Right cardiac atrium (tissue), 5 donors: ENCODE data around the gene TEX10. TPM values are rescaled to one million over a fixed set of nuclear protein-coding genes. Genes with fewer than 3 reads are reported as not detected.

Source experiments
- ATAC-seq, 2 donors: fragments of 200-7000 bp; cut with Tn5 transposase; one replicate each; pipeline versions ENCODE4 v1.8.0 to v1.9.1; 2020; ENCODE audit warnings: moderate library complexity in 2 of 2, mild to moderate bottlenecking in 1 of 2
- DNase-seq, 3 donors: peaks; one replicate each; pipeline ENCODE4 v3.0.0-alpha.2; 2020
- H3K27ac ChIP-seq: one replicate; pipeline ENCODE4 v1.5.1; 2013; ENCODE audit warnings: mild to moderate bottlenecking, low read length, control low read depth, moderate library complexity
- H3K27me3 ChIP-seq: one replicate; pipeline ENCODE4 v1.6.1; 2013; ENCODE audit not compliant: control insufficient read depth, insufficient read depth
- H3K4me1 ChIP-seq: one replicate; pipeline ENCODE4 v1.6.1; 2013; ENCODE audit warnings: low read length; ENCODE audit not compliant: control insufficient read depth, insufficient read depth
- H3K4me3 ChIP-seq: one replicate; pipeline ENCODE4 v1.5.1; 2013; ENCODE audit warnings: low read length, control low read depth
- H3K9me3 ChIP-seq: one replicate; pipeline ENCODE4 v1.6.1; 2013; ENCODE audit warnings: low read length; ENCODE audit not compliant: control insufficient read depth
- WGBS: extraction: QIAGEN DNeasy Blood & Tissue Kit; methylation state at CpG from one replicate; pipeline ENCODE4 v1.1.7; 2013; 5-methylcytosine and 5-hydroxymethylcytosine counted together
- intact Hi-C, 4 donors: fragments of 100-400 bp; cut with DNase I; formaldehyde crosslinking; loops; one replicate each; pipeline versions ENCODE4 v1.11.0 to v1.14.0; 2022 to 2023
- polyA plus RNA-seq: library from polyadenylated mRNA; stranded (reverse); fragments of 200-250 nt; gene quantifications from one replicate; pipeline ENCODE4 v1.2.3, GENCODE V29; 2013
- total RNA-seq, 4 donors: library from RNA; stranded (reverse); fragmentation: NEBNext Ultra II Directional; extraction: Animal tissue kit (Norgen Biotek cat#: 25700); gene quantifications; one replicate each; pipeline ENCODE4 v1.2.1, GENCODE V29; 2021
- donor health status: healthy with polysubstance abuse.
- donor health status: DM: no; HTN: yes; CAD: no.
- donor health status: DM: no; HTN: no; CAD: no.
- donor health status: DM: no; HTN: yes; CAD: no; lungs with severe emphysema.
- donor health status: DM: yes; HTN: yes; CAD: no.

Gene TEX10
- total and polyA plus RNA-seq, 5 donors: 4.4 to 10.4 (median 8.7) TPM

DNA sequence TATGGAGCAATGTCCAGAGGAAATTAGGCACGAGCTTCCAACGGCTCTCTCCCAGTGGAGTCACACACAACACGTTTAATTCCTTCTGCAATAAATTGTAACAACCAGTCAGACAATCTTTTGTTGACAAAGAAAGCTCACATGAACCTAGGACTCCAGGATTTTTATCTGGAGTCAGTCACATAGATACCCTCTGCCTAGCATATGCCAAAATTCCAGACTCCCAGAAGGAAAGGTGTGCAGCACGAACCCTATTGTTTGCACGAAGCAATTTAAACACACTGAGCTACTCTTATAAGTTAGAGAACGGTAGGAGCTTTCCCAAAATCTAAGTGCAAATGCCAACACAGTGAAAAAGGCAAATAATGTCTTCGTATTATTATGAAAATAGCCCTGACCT, 67.1 kb downstream of the TEX10 start:
- H3K4me1 ChIP-seq: no peaks in the 10 kb centered on the region
- WGBS: 97% methylated on average over 7 of the region's 7 CpGs

DNA sequence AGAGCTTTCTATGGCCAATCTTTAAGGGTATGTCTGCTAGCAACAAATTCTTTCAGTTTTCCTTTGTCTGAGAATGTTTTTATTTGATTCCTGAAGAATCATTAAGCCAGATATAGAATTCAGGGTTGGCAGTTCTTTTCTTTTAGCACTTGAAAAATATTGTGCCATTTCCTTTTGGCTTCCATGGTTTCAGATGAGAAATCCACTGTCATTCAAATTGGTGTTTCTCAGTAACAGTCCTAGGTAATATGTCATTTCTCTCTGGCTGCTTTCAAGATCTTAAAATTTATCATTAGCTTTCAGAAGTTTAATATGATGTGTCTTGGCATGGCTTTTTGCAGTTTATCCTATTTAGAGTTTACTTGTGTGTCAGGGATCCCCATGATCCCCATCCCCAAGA, 67.7 kb downstream of the TEX10 start:
- ATAC-seq (no peak), DNase-seq (no peak)
- intact Hi-C loops: no loop called here
- H3K27ac ChIP-seq: no peak overlapping the region
- no peaks in the 10 kb centered on the region for H3K9me3 ChIP-seq
- no peak overlapping the region for H3K4me3 ChIP-seq
- no peaks in the 10 kb centered on the region for H3K4me1 ChIP-seq
- no peaks in the 10 kb centered on the region for H3K27me3 ChIP-seq

More for the DNA sequence above, 67.1 kb downstream of the TEX10 start:
- ATAC-seq (no peak), DNase-seq (no peak)
- Histone ChIP-seq H3K4me3 (no peak overlapping the region), H3K27me3 (no peaks in the 10 kb centered on the region), H3K27ac (no peak overlapping the region), H3K9me3 (no peaks in the 10 kb centered on the region)
- intact Hi-C loops: no loop called here

- H3K4me1 ChIP-seq: no peaks in the 10 kb centered on the region
- 86% methylated on average over 7 of the region's 7 CpGs for WGBS
- no peak overlapping the region for H3K27ac ChIP-seq
- H3K27me3 ChIP-seq: no peaks in the 10 kb centered on the region
- H3K9me3 ChIP-seq: no peaks in the 10 kb centered on the region
- no peak for DNase-seq
- H3K4me3 ChIP-seq: no peak overlapping the region
- ATAC-seq: no peak
- intact Hi-C loops: no loop called here
These were observed 68.5 kb downstream of the TEX10 start for GRCh38 chr9:100284247-100284646.

- intact Hi-C loops: no loop called here
- Histone ChIP-seq H3K4me1 (no peaks in the 10 kb centered on the region), H3K27me3 (no peaks in the 10 kb centered on the region), H3K9me3 (no peaks in the 10 kb centered on the region), H3K27ac (no peak overlapping the region), H3K4me3 (no peak overlapping the region)
- no peak for ATAC-seq
- WGBS: 91% methylated on average over 4 of the region's 4 CpGs
- no peak for DNase-seq
These were observed 70.4 kb downstream of the TEX10 start for GRCh38 chr9:100282388-100282719.

DNA sequence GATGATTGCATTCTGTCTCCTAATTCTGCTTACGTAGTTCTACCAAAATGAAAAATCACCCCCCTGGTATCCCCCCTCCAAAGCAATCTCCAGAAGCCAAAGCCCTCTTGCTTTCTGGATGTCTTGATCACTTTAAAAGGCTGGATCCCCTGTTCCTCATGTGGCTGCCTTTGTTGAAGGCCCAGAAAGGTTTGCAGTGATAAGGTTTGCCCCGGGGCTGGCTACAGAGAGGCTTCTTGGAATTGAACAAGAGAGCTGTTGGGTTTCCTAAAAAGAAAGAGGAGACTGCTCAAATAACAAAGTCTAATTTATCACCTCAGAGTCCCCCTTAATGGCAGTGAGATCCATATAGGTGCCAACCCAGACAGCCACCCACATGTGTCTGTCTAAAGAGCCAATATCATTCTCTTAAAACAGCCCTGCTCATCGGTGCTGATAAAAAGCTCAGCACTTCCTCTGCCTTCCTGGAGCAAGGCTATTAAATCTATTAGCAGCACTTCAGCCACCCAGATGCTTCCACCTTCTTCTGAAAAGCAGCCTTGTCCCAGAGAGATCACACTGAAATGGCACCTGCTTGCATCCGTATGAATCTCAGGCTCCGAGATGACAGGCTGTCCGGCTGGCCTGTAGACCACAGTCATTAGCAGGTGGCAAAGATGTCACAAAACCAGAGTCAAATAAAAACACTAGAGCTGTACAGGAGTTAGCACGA, 70.9 kb downstream of the TEX10 start:
- intact Hi-C loops: no loop called here
- no peak for ATAC-seq
- H3K27me3 ChIP-seq: no peaks in the 10 kb centered on the region
- no peaks in the 10 kb centered on the region for H3K9me3 ChIP-seq
- H3K4me3 ChIP-seq: no peak overlapping the region
- no peaks in the 10 kb centered on the region for H3K4me1 ChIP-seq
- H3K27ac ChIP-seq: no peak overlapping the region
- 80% methylated on average over 7 of the region's 7 CpGs for WGBS
- DNase-seq: no peak

DNA sequence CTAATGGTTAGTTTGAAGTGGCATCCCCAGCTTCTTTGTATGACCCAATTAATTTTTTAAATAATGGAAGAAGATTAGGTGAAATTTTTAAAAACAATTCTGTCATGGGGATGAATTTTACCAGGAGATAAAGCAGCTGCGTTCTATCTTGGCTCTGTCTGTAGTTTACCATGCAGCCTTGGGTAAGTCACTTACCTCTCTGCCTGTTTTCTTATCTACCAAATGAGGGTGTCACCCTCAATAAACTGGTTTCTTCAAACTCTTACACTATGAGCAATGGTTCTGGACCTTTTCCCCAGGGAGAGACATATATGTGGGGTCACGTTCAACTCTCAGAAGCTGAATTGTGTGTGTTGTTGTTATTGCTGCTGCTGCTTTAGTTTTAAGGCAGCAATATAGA, 71.7 kb downstream of the TEX10 start:
- ATAC-seq (no peak), DNase-seq (no peak)
- no peaks in the 10 kb centered on the region for H3K9me3 ChIP-seq
- H3K4me1 ChIP-seq: no peaks in the 10 kb centered on the region
- H3K27ac ChIP-seq: no peak overlapping the region
- H3K4me3 ChIP-seq: no peak overlapping the region
- 90% methylated on average over 2 of the region's 2 CpGs for WGBS
- no peaks in the 10 kb centered on the region for H3K27me3 ChIP-seq
- intact Hi-C loops: no loop called here

DNA sequence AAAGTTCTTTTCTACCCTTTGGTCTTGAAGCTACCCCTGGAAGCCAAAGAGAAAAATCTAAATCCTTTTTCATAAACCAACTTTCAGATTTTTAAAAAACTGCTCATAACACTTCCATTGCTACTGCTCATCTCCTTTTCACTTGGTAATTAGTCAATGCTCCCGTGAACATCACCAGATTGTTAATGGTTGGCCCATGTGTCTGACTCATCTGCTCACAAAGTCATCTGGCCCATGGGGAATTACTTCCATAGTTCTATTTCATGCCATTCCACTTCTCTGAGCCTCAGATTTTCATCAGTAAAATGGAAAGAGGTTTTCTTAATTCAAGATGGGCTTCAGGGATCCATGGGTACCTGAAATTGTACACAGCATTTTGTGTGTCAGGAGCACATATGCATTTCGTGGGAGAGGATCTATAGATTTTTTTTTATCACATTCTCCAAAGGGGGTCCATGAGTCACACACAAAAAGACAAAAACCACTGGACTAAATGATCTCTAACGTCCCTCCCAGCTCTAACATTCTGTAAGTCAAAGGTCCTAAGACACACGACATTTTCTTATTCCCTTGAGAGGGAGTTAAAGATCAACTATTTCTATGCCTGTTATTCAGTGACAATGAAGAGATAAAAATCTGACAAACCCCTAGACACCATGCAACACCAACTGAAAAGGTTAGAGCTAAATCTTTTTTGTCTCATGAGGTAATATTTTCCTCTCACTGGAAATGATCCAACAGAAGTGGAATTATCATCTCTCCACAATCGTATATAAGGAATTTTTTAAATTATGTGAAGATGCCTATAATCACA, 75.4 kb downstream of the TEX10 start:
- no peak for ATAC-seq
- intact Hi-C loops: no loop called here
- H3K9me3 ChIP-seq: no peaks in the 10 kb centered on the region
- no peak overlapping the region for H3K4me3 ChIP-seq
- 74% methylated on average over 5 of the region's 5 CpGs for WGBS
- DNase-seq: no peak
- no peaks in the 10 kb centered on the region for H3K4me1 ChIP-seq
- H3K27me3 ChIP-seq: no peaks in the 10 kb centered on the region
- no peak overlapping the region for H3K27ac ChIP-seq

DNA sequence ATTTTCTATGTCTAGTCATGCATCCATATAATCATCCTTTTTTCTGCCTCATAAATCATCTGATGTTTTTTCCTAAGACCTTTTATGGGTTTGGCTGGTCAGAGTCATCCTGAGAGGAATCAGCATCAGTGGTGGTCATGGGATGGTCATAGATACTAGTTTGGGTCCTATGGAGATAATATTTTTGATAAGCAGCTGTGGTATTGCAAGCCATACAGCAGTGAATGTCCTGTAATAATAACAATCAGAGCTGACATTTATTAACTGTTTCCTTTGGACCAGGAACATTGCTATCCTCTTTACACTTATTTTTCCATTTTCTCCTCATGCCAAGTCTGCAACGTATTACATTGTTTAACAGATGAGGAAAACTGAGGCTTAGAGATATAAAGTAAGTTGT, 83.1 kb downstream of the TEX10 start:
- WGBS: 86% methylated on average over 1 of the region's 1 CpG
- intact Hi-C loops: no loop called here
- no peaks in the 10 kb centered on the region for H3K27me3 ChIP-seq
- ATAC-seq: no peak
- no peaks in the 10 kb centered on the region for H3K4me1 ChIP-seq
- H3K4me3 ChIP-seq: no peak overlapping the region
- no peak overlapping the region for H3K27ac ChIP-seq
- H3K9me3 ChIP-seq: no peaks in the 10 kb centered on the region
- DNase-seq: no peak

GRCh38 chr9:100268271-100268670, 84.5 kb downstream of the TEX10 start:
- H3K27me3 ChIP-seq: no peaks in the 10 kb centered on the region
- WGBS: 92% methylated on average over 4 of the region's 4 CpGs
- no peak overlapping the region for H3K27ac ChIP-seq
- no peak overlapping the region for H3K4me3 ChIP-seq
- no peaks in the 10 kb centered on the region for H3K4me1 ChIP-seq
- intact Hi-C loops: no loop called here
- ATAC-seq: no peak
- no peaks in the 10 kb centered on the region for H3K9me3 ChIP-seq
- no peak for DNase-seq

DNA sequence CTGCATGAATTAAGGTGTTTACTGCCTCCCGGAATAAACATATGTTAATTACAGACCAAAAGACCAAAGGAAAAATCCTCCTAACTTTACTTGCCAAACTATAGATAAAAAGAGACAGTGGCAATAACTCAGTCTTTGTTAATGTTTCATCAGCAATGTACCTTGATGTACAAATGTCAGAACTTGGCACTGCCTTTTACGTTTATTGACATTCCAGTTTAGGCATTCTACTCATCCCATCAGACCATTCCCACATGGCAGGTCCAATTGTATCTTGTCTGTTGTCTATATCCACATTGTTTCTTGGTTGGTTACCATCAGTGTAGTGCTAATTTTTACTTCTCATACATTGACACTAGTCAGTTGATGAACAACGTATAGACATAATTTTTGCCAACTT, 85.5 kb downstream of the TEX10 start:
- Histone ChIP-seq H3K9me3 (no peaks in the 10 kb centered on the region), H3K27ac (no peak overlapping the region), H3K4me1 (no peaks in the 10 kb centered on the region), H3K4me3 (no peak overlapping the region), H3K27me3 (no peaks in the 10 kb centered on the region)
- 94% methylated on average over 3 of the region's 3 CpGs for WGBS
- DNase-seq (no peak), ATAC-seq (no peak)
- intact Hi-C loops: no loop called here
